ENCODE data around the gene TRPV4.

- TF ChIP-seq GATA2 (IDR thresholded peaks at IDR 0.05; ENCODE audit: low read depth, low read length) (no peak), GATA3 (IDR thresholded peaks at IDR 0.05; ENCODE audit: low read depth, low read length) (no peak)
Observed at GRCh38 chr12:109804820-109805761, 28.1 kb downstream of the TRPV4 start.

Data from SH-SY5Y (cell line).